Spleen (tissue), 7 donors: Measurements from ENCODE around the gene STING1.

Source experiments
- POLR2A ChIP-seq, 3 donors: fragments of 450-650 bp; IDR thresholded peaks; one replicate each; pipeline ENCODE4 v1.5.1; 2017; ENCODE audit warnings: antibody characterized with exemption in 3 of 3, mild to moderate bottlenecking in 1 of 3
- POLR2AphosphoS5 ChIP-seq, 3 donors: sonication (generic); formaldehyde crosslinking; IDR thresholded peaks; one replicate each; pipeline ENCODE4 v1.5.1; 2017; ENCODE audit warnings: antibody characterized with exemption in 3 of 3
- TF ChIP-seq, protein P1 (sequence below), 11 experiments: fragments of 200-600 bp in 7 of 11; fragments of 450-650 bp in 4 of 11; sonication (generic) in 4 of 11; IDR thresholded peaks in 8 of 11; conservative IDR thresholded peaks in 3 of 11; 1 replicate in 7 of 11; 2 replicates in 4 of 11; pipeline versions ENCODE4 v1.4.0 to v1.8.0; 2016 to 2021; ENCODE audit warnings: antibody characterized with exemption in 11 of 11, inconsistent platforms in 4 of 11, mild to moderate bottlenecking in 1 of 11
- donor health status: DM: no; HTN: no; CAD: no; lungs with moderate emphysema.
- donor health status: DM: no; HTN: no; CAD: no.
- donor health status: DM: no; HTN: no; CAD: no.

GRCh38 chr5:139431706-139432105 lies 50.9 kb downstream of the STING1 start:
- no peak for TF ChIP-seq POLR2AphosphoS5 (IDR thresholded peaks at IDR 0.05)
- TF ChIP-seq, protein P1, sequence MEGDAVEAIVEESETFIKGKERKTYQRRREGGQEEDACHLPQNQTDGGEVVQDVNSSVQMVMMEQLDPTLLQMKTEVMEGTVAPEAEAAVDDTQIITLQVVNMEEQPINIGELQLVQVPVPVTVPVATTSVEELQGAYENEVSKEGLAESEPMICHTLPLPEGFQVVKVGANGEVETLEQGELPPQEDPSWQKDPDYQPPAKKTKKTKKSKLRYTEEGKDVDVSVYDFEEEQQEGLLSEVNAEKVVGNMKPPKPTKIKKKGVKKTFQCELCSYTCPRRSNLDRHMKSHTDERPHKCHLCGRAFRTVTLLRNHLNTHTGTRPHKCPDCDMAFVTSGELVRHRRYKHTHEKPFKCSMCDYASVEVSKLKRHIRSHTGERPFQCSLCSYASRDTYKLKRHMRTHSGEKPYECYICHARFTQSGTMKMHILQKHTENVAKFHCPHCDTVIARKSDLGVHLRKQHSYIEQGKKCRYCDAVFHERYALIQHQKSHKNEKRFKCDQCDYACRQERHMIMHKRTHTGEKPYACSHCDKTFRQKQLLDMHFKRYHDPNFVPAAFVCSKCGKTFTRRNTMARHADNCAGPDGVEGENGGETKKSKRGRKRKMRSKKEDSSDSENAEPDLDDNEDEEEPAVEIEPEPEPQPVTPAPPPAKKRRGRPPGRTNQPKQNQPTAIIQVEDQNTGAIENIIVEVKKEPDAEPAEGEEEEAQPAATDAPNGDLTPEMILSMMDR (IDR thresholded peaks at IDR 0.05 in 8 of 11, conservative IDR thresholded peaks at IDR 0.05 in 3 of 11): no peak
- TF ChIP-seq POLR2A (IDR thresholded peaks at IDR 0.05): no peak
